HCT116 (cell line): ENCODE results near the gene ABI3.

ENCODE experiments used
- CEBPB ChIP-seq: IDR thresholded peaks from 2 replicates; pipeline ENCODE4 v1.6.1; 2012; ENCODE audit warnings: low read depth
- EZH2 ChIP-seq: fragments of 200-600 bp; sonication (generic); IDR thresholded peaks from 2 replicates; pipeline ENCODE4 v1.6.1; 2017; ENCODE audit warnings: antibody characterized with exemption, mixed run types
- EZH2phosphoT487 ChIP-seq: fragments of 200-600 bp; IDR thresholded peaks from 2 replicates; pipeline ENCODE4 v1.6.1; 2018; ENCODE audit warnings: antibody characterized with exemption, borderline replicate concordance
- POLR2A ChIP-seq: IDR thresholded peaks from 2 replicates; pipeline ENCODE4 v1.7.0; 2011; ENCODE audit warnings: borderline replicate concordance; ENCODE audit not compliant: insufficient read depth, insufficient read length; ENCODE audit errors: extremely low read depth
- POLR2AphosphoS5 ChIP-seq: IDR thresholded peaks from 2 replicates; pipeline ENCODE4 v1.6.1; 2011; ENCODE audit warnings: mild to moderate bottlenecking, low read depth, low read length, moderate library complexity
- RAD21 ChIP-seq: IDR thresholded peaks from 2 replicates; pipeline ENCODE4 v1.6.1; 2012; ENCODE audit warnings: low read depth, mild to moderate bottlenecking
- REST ChIP-seq: IDR thresholded peaks from 2 replicates; pipeline ENCODE4 v1.6.1; 2012; ENCODE audit warnings: low read depth
- SIN3A ChIP-seq: IDR thresholded peaks from 2 replicates; pipeline ENCODE4 v1.6.1; 2012; ENCODE audit warnings: low read depth
- YY1 ChIP-seq: IDR thresholded peaks from 2 replicates; pipeline ENCODE4 v1.6.1; 2011; ENCODE audit warnings: low read length, low read depth, moderate library complexity, mild to moderate bottlenecking; ENCODE audit not compliant: insufficient replicate concordance; ENCODE audit errors: extremely low read depth
- ZNF274 ChIP-seq: fragments of 200-500 bp; sonication (Bioruptor generic); IDR thresholded peaks from 2 replicates; pipeline ENCODE4 v1.6.1; 2014; ENCODE audit warnings: mild to moderate bottlenecking, low read depth, low read length, inconsistent platforms
- TF ChIP-seq, protein P1 (sequence below), 3 experiments: fragments of 200-600 bp in 1 of 3; sonication (generic) in 1 of 3; IDR thresholded peaks in 2 of 3; conservative IDR thresholded peaks in 1 of 3; 2 replicates each; pipeline ENCODE4 v1.5.1; 2012 to 2017; ENCODE audit warnings: low read depth in 2 of 3, low read length in 2 of 3, antibody characterized with exemption in 1 of 3, borderline replicate concordance in 1 of 3, control low read depth in 1 of 3, mild to moderate bottlenecking in 1 of 3, mixed read lengths in 1 of 3, mixed run types in 1 of 3, moderate library complexity in 1 of 3; ENCODE audit not compliant: insufficient read depth in 1 of 3
- TF ChIP-seq, protein P2 (sequence below): IDR thresholded peaks from 2 replicates; pipeline ENCODE4 v1.6.1; 2012
- TF ChIP-seq, protein P3 (sequence below): IDR thresholded peaks from 2 replicates; pipeline ENCODE4 v1.6.1; 2012

DNA sequence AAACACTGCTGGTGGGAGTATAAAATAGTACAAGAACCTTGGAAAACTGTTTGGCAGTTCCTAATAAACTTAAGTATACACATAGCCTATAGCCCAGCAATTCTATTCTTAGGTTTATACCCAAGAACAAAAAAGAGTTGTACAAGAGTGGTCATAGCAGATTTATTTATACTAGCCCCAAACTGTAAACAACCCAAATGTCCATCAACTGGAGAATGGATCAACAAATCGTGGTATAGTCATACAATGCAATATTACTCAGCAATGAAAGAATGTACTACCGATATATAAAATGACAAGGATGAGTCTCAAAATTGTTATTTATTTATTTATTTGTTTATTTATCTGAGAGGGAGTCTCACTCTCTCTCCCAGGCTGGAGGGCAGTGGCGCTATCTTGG is 23.2 kb upstream of the ABI3 start:
- TF ChIP-seq, protein P1, sequence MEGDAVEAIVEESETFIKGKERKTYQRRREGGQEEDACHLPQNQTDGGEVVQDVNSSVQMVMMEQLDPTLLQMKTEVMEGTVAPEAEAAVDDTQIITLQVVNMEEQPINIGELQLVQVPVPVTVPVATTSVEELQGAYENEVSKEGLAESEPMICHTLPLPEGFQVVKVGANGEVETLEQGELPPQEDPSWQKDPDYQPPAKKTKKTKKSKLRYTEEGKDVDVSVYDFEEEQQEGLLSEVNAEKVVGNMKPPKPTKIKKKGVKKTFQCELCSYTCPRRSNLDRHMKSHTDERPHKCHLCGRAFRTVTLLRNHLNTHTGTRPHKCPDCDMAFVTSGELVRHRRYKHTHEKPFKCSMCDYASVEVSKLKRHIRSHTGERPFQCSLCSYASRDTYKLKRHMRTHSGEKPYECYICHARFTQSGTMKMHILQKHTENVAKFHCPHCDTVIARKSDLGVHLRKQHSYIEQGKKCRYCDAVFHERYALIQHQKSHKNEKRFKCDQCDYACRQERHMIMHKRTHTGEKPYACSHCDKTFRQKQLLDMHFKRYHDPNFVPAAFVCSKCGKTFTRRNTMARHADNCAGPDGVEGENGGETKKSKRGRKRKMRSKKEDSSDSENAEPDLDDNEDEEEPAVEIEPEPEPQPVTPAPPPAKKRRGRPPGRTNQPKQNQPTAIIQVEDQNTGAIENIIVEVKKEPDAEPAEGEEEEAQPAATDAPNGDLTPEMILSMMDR (IDR thresholded peaks at IDR 0.05 in 2 of 3, conservative IDR thresholded peaks at IDR 0.05 in 1 of 3; ENCODE audit: borderline replicate concordance in 1 of 3, insufficient read depth in 1 of 3, low read depth in 2 of 3, low read length in 2 of 3): no peak
- no peak for TF ChIP-seq EZH2phosphoT487
- TF ChIP-seq EZH2: no peak
- TF ChIP-seq RAD21: no peak
- TF ChIP-seq, protein P2, sequence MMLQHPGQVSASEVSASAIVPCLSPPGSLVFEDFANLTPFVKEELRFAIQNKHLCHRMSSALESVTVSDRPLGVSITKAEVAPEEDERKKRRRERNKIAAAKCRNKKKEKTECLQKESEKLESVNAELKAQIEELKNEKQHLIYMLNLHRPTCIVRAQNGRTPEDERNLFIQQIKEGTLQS: no peak
- TF ChIP-seq CEBPB: no peak
- no peak for TF ChIP-seq POLR2A
- no peak for TF ChIP-seq SIN3A
- TF ChIP-seq, protein P3, sequence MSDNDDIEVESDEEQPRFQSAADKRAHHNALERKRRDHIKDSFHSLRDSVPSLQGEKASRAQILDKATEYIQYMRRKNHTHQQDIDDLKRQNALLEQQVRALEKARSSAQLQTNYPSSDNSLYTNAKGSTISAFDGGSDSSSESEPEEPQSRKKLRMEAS: no peak
- TF ChIP-seq YY1: no peak
- no peak for TF ChIP-seq ZNF274
- no peak for TF ChIP-seq REST
- no peak for TF ChIP-seq POLR2AphosphoS5
